BLaER1 (cell line): ENCODE results near the gene GRIN3B.
A peak's percentile ranks its signal among the peaks of the same experiment; 100 is the strongest.

Experiments
- H3K27ac ChIP-seq: shearing (Covaris generic); formaldehyde crosslinking; 2 replicates; pipeline ENCODE4 v1.8.1; 2022
- H3K27me3 ChIP-seq: shearing (Covaris generic); formaldehyde crosslinking; 2 replicates; pipeline ENCODE4 v1.8.1; 2022
- H3K36me3 ChIP-seq: shearing (Covaris generic); formaldehyde crosslinking; 2 replicates; pipeline ENCODE4 v1.8.1; 2022
- H3K4me1 ChIP-seq: shearing (Covaris generic); formaldehyde crosslinking; 2 replicates; pipeline ENCODE4 v1.8.1; 2022
- H3K4me2 ChIP-seq: shearing (Covaris generic); formaldehyde crosslinking; 2 replicates; pipeline ENCODE4 v1.8.1; 2022
- H3K4me3 ChIP-seq: shearing (Covaris generic); formaldehyde crosslinking; 2 replicates; pipeline ENCODE4 v1.8.1; 2022
- H3K9ac ChIP-seq: shearing (Covaris generic); formaldehyde crosslinking; 2 replicates; pipeline ENCODE4 v1.8.1; 2022
- H3K9me3 ChIP-seq: shearing (Covaris generic); formaldehyde crosslinking; 2 replicates; pipeline ENCODE4 v1.8.1; 2022
- H4K20me1 ChIP-seq: shearing (Covaris generic); formaldehyde crosslinking; 2 replicates; pipeline ENCODE4 v1.8.1; 2022
- Cebpa-rat ChIP-seq: shearing (Covaris generic); IDR thresholded peaks from 2 replicates; pipeline ENCODE4 v1.8.1; 2022

Gene GRIN3B

GRCh38 chr19:1057176-1057855 is 57.1 kb downstream of the GRIN3B start:
- Histone ChIP-seq H3K4me2 (peak overlapping the region; percentile 78), H3K9ac (no peak overlapping the region), H3K4me1 (peaks cover 34% of the 10 kb centered on the region), H3K4me3 (no peak overlapping the region), H4K20me1 (no peaks in the 10 kb centered on the region), H3K27ac (peak overlapping the region; percentile 48), H3K27me3 (no peaks in the 10 kb centered on the region), H3K36me3 (peaks cover 10% of the 10 kb centered on the region; the same call in 1 of the 2 replicates), H3K9me3 (no peaks in the 10 kb centered on the region)
- no peak for TF ChIP-seq Cebpa-rat

GRCh38 chr19:1058112-1058511 is 57.9 kb downstream of the GRIN3B start:
- no peaks in the 10 kb centered on the region for H4K20me1 ChIP-seq
- no peak for TF ChIP-seq Cebpa-rat
- no peak overlapping the region for H3K4me3 ChIP-seq
- peaks cover 29% of the 10 kb centered on the region for H3K4me1 ChIP-seq
- no peaks in the 10 kb centered on the region for H3K27me3 ChIP-seq
- H3K9ac ChIP-seq, result peak overlapping the region; percentile 28; the same call in 1 of the 2 replicates
- H3K4me2 ChIP-seq, result peak overlapping the region; percentile 78
- H3K36me3 ChIP-seq, result peaks cover 10% of the 10 kb centered on the region; the same call in 1 of the 2 replicates
- peak overlapping the region; percentile 48 for H3K27ac ChIP-seq
- no peaks in the 10 kb centered on the region for H3K9me3 ChIP-seq
